Epithelial cell of esophagus (primary cell): ENCODE data around the gene TRPT1.
A peak's percentile ranks its signal among the peaks of the same experiment; 100 is the strongest.

Experiments used
- DNase-seq: peaks from one replicate; pipeline ENCODE4 v3.0.0; 2010; ENCODE audit warnings: low read depth
- H3K4me3 ChIP-seq: 2 replicates; pipeline ENCODE4 v1.5.1; 2011; ENCODE audit warnings: mild to moderate bottlenecking, low read length, control low read depth
- TF ChIP-seq, protein P1 (sequence below): IDR thresholded peaks from 2 replicates; pipeline ENCODE4 v1.5.1; 2011; ENCODE audit warnings: low read depth, mild to moderate bottlenecking, low read length, control low read depth, inconsistent platforms; ENCODE audit not compliant: insufficient read depth; ENCODE audit errors: missing control alignments

Gene TRPT1

GRCh38 chr11:64267207-64267945, 41.4 kb upstream of the TRPT1 start:
- no peak for DNase-seq
- no peak overlapping the region for H3K4me3 ChIP-seq
- TF ChIP-seq, protein P1, sequence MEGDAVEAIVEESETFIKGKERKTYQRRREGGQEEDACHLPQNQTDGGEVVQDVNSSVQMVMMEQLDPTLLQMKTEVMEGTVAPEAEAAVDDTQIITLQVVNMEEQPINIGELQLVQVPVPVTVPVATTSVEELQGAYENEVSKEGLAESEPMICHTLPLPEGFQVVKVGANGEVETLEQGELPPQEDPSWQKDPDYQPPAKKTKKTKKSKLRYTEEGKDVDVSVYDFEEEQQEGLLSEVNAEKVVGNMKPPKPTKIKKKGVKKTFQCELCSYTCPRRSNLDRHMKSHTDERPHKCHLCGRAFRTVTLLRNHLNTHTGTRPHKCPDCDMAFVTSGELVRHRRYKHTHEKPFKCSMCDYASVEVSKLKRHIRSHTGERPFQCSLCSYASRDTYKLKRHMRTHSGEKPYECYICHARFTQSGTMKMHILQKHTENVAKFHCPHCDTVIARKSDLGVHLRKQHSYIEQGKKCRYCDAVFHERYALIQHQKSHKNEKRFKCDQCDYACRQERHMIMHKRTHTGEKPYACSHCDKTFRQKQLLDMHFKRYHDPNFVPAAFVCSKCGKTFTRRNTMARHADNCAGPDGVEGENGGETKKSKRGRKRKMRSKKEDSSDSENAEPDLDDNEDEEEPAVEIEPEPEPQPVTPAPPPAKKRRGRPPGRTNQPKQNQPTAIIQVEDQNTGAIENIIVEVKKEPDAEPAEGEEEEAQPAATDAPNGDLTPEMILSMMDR: no peak

- peak; percentile 78 for DNase-seq
- TF ChIP-seq, protein P1: no peak
- no peak overlapping the region for H3K4me3 ChIP-seq
Observed at GRCh38 chr11:64266339-64266738, 40.4 kb upstream of the TRPT1 start.

GRCh38 chr11:64265176-64266160, 39.5 kb upstream of the TRPT1 start:
- TF ChIP-seq, protein P1: no peak
- DNase-seq: no peak
- H3K4me3 ChIP-seq: no peak overlapping the region

GRCh38 chr11:64264371-64264852, 38.4 kb upstream of the TRPT1 start:
- H3K4me3 ChIP-seq: no peak overlapping the region
- no peak for DNase-seq
- TF ChIP-seq, protein P1: no peak

GRCh38 chr11:64263947-64264317, 37.9 kb upstream of the TRPT1 start:
- H3K4me3 ChIP-seq: no peak overlapping the region
- no peak for DNase-seq
- TF ChIP-seq, protein P1: no peak

DNA sequence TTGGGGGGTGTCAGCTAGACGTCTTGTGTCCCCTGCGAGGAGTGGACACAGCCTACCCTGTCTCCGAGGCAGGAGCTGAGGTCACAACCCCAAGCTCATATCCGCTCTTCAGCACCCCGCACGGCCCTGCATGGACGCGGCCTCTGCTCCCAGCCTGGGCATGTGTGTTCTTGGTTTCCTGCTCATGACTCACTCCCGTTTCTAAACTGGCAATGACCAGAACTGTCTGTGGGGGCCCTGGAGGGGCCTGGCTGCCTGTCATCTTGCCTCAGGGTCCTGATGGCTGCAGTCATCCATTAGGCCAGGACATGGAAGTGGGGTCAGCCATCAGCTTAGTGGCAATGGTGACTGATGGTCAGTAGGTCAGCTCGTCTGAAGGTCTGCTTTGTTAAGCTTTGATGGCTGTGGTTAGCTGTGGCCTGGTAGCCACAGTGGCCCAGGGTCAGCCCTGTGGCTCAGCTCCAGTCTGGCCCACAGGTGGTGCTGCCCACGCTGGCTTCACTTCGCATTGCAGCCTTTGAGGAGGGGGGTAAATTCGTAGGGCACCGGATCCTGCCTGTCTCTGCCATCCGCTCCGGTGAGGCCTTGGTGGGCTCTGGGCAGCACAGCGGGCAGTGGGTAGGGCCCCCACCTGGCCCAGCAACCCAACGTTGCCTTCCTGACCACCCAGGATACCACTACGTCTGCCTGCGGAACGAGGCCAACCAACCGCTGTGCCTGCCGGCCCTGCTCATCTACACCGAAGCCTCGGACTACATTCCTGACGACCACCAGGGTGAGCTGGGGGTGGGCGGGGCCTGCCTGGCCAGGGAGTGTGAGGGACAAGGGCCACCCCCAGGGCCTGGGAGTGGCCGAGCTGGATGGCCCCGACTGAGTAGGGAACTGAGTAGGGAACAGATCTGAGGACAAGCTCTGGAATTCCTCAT, 37.3 kb upstream of the TRPT1 start:
- TF ChIP-seq, protein P1: no peak

More for the DNA sequence above, 37.3 kb upstream of the TRPT1 start:
- H3K4me3 ChIP-seq: no peak overlapping the region
- peak; percentile 74 for DNase-seq
